Measurements from ENCODE around the gene SCGB1C1.

Gene SCGB1C1

GRCh38 chr11:205221-206001 is 12.5 kb downstream of the SCGB1C1 start:
- no peak for DNase-seq

DNA sequence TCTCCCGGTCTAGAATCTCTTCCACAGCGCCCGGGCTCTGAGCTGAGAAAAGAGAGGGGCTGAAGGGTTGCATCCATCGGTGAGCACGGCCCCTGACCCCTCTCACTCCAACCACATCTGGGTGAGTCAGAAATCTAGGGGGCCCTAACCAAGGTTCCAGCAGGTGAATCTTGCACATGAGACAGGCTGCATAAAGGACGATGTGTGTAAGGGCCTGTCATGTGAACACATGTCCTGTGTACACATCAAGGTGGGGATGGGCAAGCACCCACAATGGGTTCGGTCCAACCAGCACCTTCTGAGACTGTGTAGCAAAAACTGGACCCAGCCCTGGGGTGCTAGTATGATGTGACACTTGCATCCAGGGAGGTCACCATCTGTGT is 13.1 kb downstream of the SCGB1C1 start:
- DNase-seq: no peak

GRCh38 chr11:206526-207207 is 13.8 kb downstream of the SCGB1C1 start:
- no peak for DNase-seq

DNA sequence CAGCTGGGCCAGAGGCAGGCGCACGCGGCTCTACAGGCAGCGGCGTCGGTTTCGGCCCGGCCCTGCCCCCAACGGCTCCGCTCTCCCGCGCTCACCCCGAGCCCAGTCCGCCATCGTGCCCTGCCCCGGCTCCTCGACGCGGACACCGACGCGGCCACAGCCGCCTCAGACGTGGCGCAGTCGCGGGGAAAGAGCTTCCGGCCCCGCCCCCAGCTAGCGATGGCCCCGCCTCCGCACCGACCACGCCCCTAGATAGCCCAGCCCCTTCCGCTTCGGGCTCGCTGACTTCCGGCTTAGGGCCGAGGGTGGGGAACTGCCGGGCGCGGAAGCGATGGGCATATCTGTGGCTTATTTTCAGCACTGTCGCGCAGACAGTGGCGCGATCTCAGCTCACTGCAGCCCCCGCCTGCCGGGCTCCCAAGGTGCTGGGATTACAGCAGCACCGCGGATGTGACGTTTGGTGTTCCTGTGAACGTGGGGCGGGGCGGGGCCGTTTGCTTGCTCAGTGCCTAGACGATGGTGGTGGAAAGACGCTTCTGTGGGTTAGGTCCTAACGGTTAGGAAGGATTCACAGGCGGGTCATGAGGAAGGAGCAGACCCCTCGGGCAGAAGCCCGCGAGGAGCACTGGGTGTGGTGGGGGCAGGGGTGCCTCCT is 14.5 kb downstream of the SCGB1C1 start, which contains the start of the genes BET1L and RIC8A:
Gene BET1L (minus strand): TSS at position 192 of the 655 bp plus-strand sequence. CDS start 78 bp downstream, at position 114.
Gene RIC8A (plus strand): TSS at position 501 of the 655 bp plus-strand sequence. CDS start 1,147 bp downstream, outside the sequence.
- peak; percentile 94 to 95 for DNase-seq

DNA sequence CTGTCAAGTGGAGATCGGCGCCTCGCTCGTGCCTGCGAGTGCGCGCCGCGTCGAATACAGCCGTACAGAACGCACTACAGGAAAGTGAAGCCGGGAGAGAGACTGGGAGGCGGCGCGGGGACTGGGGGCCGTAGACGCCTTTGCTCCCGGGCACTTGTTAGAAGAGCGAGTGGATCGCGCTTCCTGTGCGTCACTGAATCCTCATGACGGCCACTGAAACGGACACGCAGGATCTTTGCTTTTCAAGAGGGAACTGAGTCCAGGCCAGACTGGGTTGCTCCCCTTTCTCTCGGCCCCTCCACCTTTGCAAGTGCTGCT is 14.9 kb downstream of the SCGB1C1 start:
- DNase-seq: peak in 1 of 2 experiments; percentile 37

- peak; percentile 62 to 72 for DNase-seq
These were observed 15.5 kb downstream of the SCGB1C1 start for GRCh38 chr11:208181-208916.

DNA sequence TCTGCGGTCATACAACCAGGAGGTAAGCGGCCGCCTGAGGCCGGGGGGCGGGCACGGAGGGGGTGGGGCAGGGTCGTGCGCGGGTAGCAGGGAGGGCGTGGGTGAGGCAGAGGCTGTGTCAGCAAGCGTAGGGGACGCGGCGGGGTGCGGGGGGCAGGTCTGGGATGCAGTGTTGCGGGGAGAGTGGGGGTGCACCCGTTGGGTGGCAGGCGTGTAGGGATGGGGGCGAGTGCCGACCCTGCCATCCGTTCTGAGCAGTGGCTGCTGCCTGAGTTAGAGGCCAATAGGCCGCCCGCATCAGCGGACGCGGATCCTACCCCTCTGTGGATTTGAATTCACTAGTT is 16.0 kb downstream of the SCGB1C1 start:
- DNase-seq: no peak

GRCh38 chr11:209275-210121 is 16.6 kb downstream of the SCGB1C1 start:
- no peak for DNase-seq

DNA sequence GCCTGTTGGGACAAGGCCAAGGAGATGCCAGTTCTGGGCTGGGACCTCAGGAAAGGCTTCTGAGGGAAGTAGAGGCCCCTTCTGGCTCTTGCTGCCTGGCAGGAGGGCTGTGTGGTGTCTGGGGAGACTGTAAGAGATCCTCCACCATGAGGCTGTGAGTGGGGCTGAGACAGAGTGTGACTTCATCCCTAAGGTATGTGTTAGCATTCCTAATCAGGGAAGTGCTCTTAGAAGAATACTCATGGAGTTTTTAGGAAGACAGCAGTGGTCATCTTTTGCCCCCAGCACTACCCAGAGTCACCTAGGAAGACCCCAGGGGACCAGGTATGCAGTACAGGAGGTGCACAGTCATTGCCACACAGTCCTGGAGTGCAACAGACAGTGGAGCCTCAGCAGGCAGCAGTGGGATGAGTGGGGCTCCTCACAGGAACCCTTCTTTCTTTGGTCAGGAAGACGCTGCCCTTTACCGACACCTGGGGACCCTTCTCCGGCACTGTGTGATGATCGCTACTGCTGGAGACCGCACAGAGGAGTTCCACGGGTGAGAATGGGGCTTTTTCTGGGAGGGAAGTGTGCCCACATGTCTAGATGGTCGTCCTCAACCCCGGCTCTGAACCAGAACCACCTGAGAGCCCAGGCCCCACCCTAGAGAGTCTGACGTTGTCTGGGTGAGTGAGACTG is 17.4 kb downstream of the SCGB1C1 start:
- DNase-seq: no peak

DNA sequence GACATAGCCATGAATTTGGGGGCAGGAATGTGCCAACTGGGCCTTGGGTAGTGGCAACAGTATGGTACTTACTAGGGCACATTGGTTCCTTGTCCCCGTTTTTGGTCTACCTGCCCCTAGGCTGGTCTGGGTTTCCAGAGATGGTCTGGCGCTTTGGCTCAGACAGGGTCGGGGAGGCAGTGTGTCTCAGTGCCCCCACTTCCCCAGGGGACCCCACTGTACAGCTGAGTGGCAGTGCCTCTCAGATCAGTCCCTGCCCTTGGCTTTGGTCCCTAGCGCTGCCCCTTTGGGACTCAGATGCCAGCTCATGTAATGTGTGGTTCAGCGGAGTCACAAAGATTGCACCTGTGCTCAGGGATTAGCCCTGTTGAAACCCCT is 17.9 kb downstream of the SCGB1C1 start:
- DNase-seq: no peak

DNA sequence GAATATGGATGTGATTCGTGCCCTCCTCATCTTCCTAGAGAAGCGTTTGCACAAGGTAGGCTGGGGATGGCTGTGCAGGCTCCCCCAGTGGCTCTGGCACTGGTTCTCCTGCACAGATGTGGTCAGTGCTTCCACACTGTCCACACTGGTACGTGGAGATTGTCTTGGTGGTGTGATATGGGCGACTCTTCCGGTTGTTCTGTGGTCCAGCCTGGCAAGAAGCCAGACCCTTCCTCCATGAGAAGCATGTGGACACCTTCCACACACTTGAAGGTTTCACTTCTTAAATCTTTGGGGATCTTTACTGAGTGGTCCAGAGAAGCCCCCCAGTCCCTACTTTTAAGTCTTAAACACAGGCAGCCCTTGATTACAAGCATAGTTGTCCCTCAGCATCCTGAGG is 18.4 kb downstream of the SCGB1C1 start:
- DNase-seq: no peak

GRCh38 chr11:211741-212140 is 18.9 kb downstream of the SCGB1C1 start:
- no peak for DNase-seq

GRCh38 chr11:212150-213100 is 19.5 kb downstream of the SCGB1C1 start:
- DNase-seq: no peak

DNA sequence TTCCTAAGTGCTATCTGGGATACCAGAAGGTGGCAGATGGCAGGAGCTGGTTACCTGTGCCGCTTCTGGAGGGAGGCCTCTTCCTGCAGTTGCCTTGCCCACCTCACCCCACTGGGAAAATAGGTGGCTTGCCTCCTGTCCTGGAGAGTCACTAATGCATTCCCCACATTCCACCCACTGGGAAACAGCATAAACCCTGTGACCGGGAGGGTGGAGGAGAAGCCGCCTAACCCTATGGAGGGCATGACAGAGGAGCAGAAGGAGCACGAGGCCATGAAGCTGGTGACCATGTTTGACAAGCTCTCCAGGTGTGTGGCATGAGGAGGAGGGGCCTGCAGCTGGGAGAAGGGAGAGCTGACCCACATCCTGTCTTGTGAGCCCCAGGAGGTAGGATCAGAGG is 20.2 kb downstream of the SCGB1C1 start:
- DNase-seq: no peak

DNA sequence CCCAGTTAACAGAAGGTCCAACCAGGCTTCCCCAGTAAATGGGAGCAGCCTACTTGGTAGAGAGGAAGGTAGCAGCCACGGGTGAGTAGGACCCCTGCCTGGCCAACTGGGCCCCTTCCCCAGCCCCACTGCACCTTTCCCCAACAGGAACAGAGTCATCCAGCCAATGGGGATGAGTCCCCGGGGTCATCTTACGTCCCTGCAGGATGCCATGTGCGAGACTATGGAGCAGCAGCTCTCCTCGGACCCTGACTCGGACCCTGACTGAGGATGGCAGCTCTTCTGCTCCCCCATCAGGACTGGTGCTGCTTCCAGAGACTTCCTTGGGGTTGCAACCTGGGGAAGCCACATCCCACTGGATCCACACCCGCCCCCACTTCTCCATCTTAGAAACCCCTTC is 21.2 kb downstream of the SCGB1C1 start:
- no peak for DNase-seq

GRCh38 chr11:215581-216037 is 22.7 kb downstream of the SCGB1C1 start:
- no peak for DNase-seq

GRCh38 chr11:216081-216974 is 23.4 kb downstream of the SCGB1C1 start:
- no peak for DNase-seq

DNA sequence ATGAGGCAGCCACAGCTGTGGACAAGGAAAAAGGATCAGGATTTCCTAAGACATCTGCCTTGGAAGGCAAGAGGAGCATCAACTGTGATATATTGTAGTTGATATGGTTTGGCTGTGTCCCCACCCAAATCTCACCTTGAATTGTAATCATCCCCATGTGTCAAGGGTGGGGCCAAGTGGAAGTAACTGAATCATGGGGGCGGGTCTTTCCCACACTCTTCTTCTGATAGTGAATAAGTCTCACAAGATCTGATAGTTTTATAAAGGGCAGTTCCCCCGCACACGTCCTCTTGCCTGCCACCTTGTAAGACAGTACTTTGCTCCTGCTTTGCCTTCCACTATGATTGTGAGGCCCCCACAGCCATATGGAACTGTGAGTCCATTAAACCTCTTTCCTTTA is 24.8 kb downstream of the SCGB1C1 start:
- no peak for DNase-seq

All from NCI-H2081 (cell line).